Activated T-cell treated with anti-CD3 and anti-CD28 coated beads, Interleukin-2, amount 50 U/mL, for 72 hours (primary cell): ENCODE results near the gene RIOX2. TPM values are rescaled to one million over a fixed set of nuclear protein-coding genes. Genes with fewer than 3 reads are reported as not detected.

ENCODE experiments used
- ATAC-seq, 2 donors: fragments of 150-1000 bp; cut with Tn5 transposase; replicated peaks in 1 of 2; 2 replicates each; pipeline ENCODE4 v1.10.0; 2021; ENCODE audit warnings: moderate library complexity in 2 of 2, mild to moderate bottlenecking in 1 of 2
- DNase-seq, 2 donors: peaks; one replicate each; pipeline ENCODE4 v3.0.0; 2021 to 2022; ENCODE audit warnings: mixed read lengths in 1 of 2
- H3K27ac Mint-ChIP-seq: one replicate; pipeline ENCODE4 v1.8.0; 2022; ENCODE audit warnings: mild to moderate bottlenecking, moderate library complexity, mixed read lengths
- H3K27me3 Mint-ChIP-seq: one replicate; pipeline ENCODE4 v1.8.0; 2022; ENCODE audit warnings: low read depth, mixed read lengths
- H3K36me3 Mint-ChIP-seq, 2 donors: one replicate each; pipeline ENCODE4 v1.8.0; 2022; ENCODE audit warnings: mixed read lengths in 2 of 2, mild to moderate bottlenecking in 1 of 2; ENCODE audit not compliant: insufficient read depth in 2 of 2
- H3K4me1 Mint-ChIP-seq: one replicate; pipeline ENCODE4 v1.8.0; 2022; ENCODE audit warnings: low read depth, mixed read lengths
- H3K4me3 Mint-ChIP-seq, 2 donors: one replicate each; pipeline ENCODE4 v1.8.0; 2022; ENCODE audit warnings: mild to moderate bottlenecking in 2 of 2, mixed read lengths in 2 of 2, moderate library complexity in 2 of 2
- H3K9me3 Mint-ChIP-seq, 2 donors: one replicate each; pipeline ENCODE4 v1.8.0; 2022; ENCODE audit warnings: mixed read lengths in 2 of 2
- total RNA-seq, 2 donors: library from RNA; stranded (reverse); gene quantifications; one replicate each; pipeline ENCODE4 v1.2.3, GENCODE V29; 2022

RIOX2 gene
- total RNA-seq, 2 donors from 2014 or later = 32.8 to 37.8 TPM

GRCh38 chr3:98002717-98003116 is 30.5 kb upstream of the RIOX2 start:
- no peak for DNase-seq
- Mint-ChIP-seq H3K27me3 (peaks cover 7% of the 10 kb centered on the region), H3K9me3 (peaks cover 0 to 3% of the 10 kb centered on the region in 2 donors)

GRCh38 chr3:97999994-98000393 is 27.8 kb upstream of the RIOX2 start:
- no peak overlapping the region for H3K4me3 Mint-ChIP-seq
- no peaks in the 10 kb centered on the region for H3K9me3 Mint-ChIP-seq
- peaks cover 8% of the 10 kb centered on the region for H3K4me1 Mint-ChIP-seq
- no peak for ATAC-seq
- no peaks in the 10 kb centered on the region for H3K36me3 Mint-ChIP-seq
- H3K27me3 Mint-ChIP-seq = no peaks in the 10 kb centered on the region
- no peak overlapping the region for H3K27ac Mint-ChIP-seq
- DNase-seq = no peak

More at GRCh38 chr3:98002717-98003116, 30.5 kb upstream of the RIOX2 start:
- Mint-ChIP-seq H3K4me3 (no peak overlapping the region), H3K4me1 (peaks cover 19% of the 10 kb centered on the region), H3K36me3 (no peaks in the 10 kb centered on the region), H3K27ac (no peak overlapping the region)
- no peak for ATAC-seq

- ATAC-seq (no peak), DNase-seq (no peak)
- H3K36me3 Mint-ChIP-seq = no peaks in the 10 kb centered on the region
- H3K27ac Mint-ChIP-seq = no peak overlapping the region
- H3K4me3 Mint-ChIP-seq = no peak overlapping the region
- no peaks in the 10 kb centered on the region for H3K9me3 Mint-ChIP-seq
- H3K4me1 Mint-ChIP-seq = peaks cover 8% of the 10 kb centered on the region
- no peaks in the 10 kb centered on the region for H3K27me3 Mint-ChIP-seq
Measured at GRCh38 chr3:97999103-97999502, 26.9 kb upstream of the RIOX2 start.

GRCh38 chr3:97996988-97997387 is 24.8 kb upstream of the RIOX2 start:
- Mint-ChIP-seq H3K27ac (no peak overlapping the region), H3K4me1 (peaks cover under 1% of the 10 kb centered on the region), H3K36me3 (no peaks in the 10 kb centered on the region), H3K9me3 (no peaks in the 10 kb centered on the region), H3K27me3 (peaks cover 17% of the 10 kb centered on the region), H3K4me3 (no peak overlapping the region)
- no peak for DNase-seq
- ATAC-seq = no peak

GRCh38 chr3:97994328-97994945 is 22.2 kb upstream of the RIOX2 start:
- peaks cover 17% of the 10 kb centered on the region for H3K27me3 Mint-ChIP-seq

GRCh38 chr3:97993526-97993925 is 21.3 kb upstream of the RIOX2 start:
- ATAC-seq = no peak
- Mint-ChIP-seq H3K4me3 (no peak overlapping the region), H3K36me3 (peaks cover 0 to 3% of the 10 kb centered on the region in 2 donors), H3K9me3 (peaks cover 0 to 4% of the 10 kb centered on the region in 2 donors), H3K27me3 (peaks cover 17% of the 10 kb centered on the region), H3K4me1 (peaks cover 24% of the 10 kb centered on the region), H3K27ac (no peak overlapping the region)
- DNase-seq = no peak

More at GRCh38 chr3:97994328-97994945, 22.2 kb upstream of the RIOX2 start:
- no peaks in the 10 kb centered on the region for H3K36me3 Mint-ChIP-seq
- no peaks in the 10 kb centered on the region for H3K9me3 Mint-ChIP-seq
- DNase-seq (no peak), ATAC-seq (no peak)
- peaks cover 24% of the 10 kb centered on the region for H3K4me1 Mint-ChIP-seq
- H3K4me3 Mint-ChIP-seq = no peak overlapping the region
- H3K27ac Mint-ChIP-seq = no peak overlapping the region

DNA sequence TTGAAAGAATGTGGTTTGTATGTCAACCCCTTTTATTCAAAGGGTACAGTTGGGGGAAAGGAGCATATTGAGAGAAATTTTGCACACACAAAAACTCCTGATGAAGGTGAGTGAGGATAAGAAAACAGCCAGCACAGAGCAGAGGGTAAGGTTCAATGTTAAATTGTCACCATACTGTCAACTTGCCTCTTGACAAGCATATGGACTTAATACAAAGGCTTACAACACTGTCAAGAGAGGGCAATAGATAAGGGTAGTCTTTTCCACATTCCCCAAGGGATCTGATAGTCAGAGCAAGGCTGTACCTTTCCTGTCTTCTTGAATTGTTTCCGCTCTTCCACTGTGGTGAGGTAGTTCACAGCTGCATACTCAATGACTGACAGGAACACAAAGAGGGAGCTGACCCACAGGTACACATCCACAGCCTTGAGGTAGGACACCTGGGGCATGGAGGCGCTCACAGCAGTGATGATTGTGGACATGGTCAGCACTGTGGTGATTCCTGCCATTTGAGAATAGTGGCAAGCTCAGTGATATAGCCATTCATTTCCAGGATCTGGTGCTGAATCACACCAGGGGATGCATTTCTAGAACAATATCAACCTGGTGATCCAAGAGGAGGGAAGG is 20.4 kb upstream of the RIOX2 start:
- peaks cover 24% of the 10 kb centered on the region for H3K4me1 Mint-ChIP-seq
- peaks cover 0 to 7% of the 10 kb centered on the region in 2 donors for H3K9me3 Mint-ChIP-seq
- peaks cover 0 to 3% of the 10 kb centered on the region in 2 donors for H3K36me3 Mint-ChIP-seq
- H3K27me3 Mint-ChIP-seq = peaks cover 17% of the 10 kb centered on the region
- ATAC-seq (no peak), DNase-seq (no peak)
- no peak overlapping the region for H3K4me3 Mint-ChIP-seq
- H3K27ac Mint-ChIP-seq = no peak overlapping the region

GRCh38 chr3:97991293-97991682 is 19.1 kb upstream of the RIOX2 start:
- H3K4me1 Mint-ChIP-seq = peaks cover 24% of the 10 kb centered on the region
- peak overlapping the region; percentile 78 to 84 for H3K4me3 Mint-ChIP-seq
- peak; percentile 63 to 79 for ATAC-seq
- peaks cover 17% of the 10 kb centered on the region for H3K27me3 Mint-ChIP-seq
- peaks cover 0 to 3% of the 10 kb centered on the region in 2 donors for H3K36me3 Mint-ChIP-seq
- peak overlapping the region; percentile 85 for H3K27ac Mint-ChIP-seq
- H3K9me3 Mint-ChIP-seq = peaks cover 0 to 7% of the 10 kb centered on the region in 2 donors
- no peak for DNase-seq

- Mint-ChIP-seq H3K36me3 (peaks cover 0 to 3% of the 10 kb centered on the region in 2 donors), H3K27me3 (peaks cover 17% of the 10 kb centered on the region), H3K9me3 (peaks cover 0 to 7% of the 10 kb centered on the region in 2 donors), H3K4me1 (peaks cover 24% of the 10 kb centered on the region), H3K27ac (peak overlapping the region; percentile 85), H3K4me3 (peak overlapping the region; percentile 78 to 84)
- DNase-seq = peak in 1 of 2 donors; percentile 18
- peak; percentile 40 to 47 for ATAC-seq
Measured at GRCh38 chr3:97990624-97991292, 18.5 kb upstream of the RIOX2 start.

DNA sequence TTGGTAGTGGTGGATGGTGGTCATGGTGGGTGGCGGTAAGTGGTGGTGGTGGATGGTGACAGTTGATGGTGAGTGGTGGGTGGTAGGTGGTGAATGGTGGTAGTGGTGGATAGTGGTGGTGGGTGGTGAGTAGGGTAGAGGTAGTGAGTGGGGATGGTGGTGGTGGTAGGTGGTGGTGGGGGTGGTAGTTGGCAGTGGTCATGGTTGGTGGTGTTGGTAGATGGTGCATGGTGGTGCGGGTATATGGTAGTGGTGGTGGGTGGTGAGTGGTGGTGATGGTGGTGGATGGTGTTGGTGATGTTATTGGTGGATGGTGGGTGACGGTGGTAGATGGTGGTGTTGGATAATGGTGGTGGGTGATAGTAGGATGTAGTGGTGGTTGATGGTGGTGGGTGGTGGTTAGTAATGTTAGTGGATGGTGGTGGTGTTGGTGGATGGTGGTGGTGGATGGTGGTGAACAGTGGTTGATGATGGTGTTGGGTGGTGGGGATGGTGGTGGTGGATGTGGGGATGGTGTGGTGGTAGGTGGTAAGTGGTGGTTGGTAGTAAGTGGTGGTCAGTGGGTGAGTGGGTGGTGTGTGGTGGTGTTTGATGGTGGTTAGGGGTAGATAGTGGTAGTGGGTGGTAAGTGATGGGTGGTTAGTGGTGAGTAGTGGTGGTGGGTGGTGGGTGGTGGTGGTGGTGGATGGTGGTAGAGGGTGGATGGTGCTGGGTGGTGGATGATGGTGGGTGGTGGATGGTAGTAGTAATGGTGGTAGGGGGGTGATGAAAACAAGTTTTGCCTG is 16.7 kb upstream of the RIOX2 start:
- H3K27ac Mint-ChIP-seq = no peak overlapping the region
- peaks cover 0 to 7% of the 10 kb centered on the region in 2 donors for H3K9me3 Mint-ChIP-seq
- peaks cover 0 to 3% of the 10 kb centered on the region in 2 donors for H3K36me3 Mint-ChIP-seq
- ATAC-seq (peak in 1 of 2 donors; percentile 35), DNase-seq (no peak)
- H3K4me3 Mint-ChIP-seq = no peak overlapping the region
- H3K4me1 Mint-ChIP-seq = peaks cover 24% of the 10 kb centered on the region
- H3K27me3 Mint-ChIP-seq = peaks cover 17% of the 10 kb centered on the region

GRCh38 chr3:97987306-97987705 is 15.1 kb upstream of the RIOX2 start:
- ATAC-seq (no peak), DNase-seq (no peak)
- Mint-ChIP-seq H3K27me3 (peaks cover under 1% of the 10 kb centered on the region), H3K27ac (no peak overlapping the region), H3K36me3 (peaks cover 0 to 3% of the 10 kb centered on the region in 2 donors), H3K4me1 (peaks cover 31% of the 10 kb centered on the region), H3K9me3 (peaks cover 0 to 7% of the 10 kb centered on the region in 2 donors), H3K4me3 (no peak overlapping the region)

DNA sequence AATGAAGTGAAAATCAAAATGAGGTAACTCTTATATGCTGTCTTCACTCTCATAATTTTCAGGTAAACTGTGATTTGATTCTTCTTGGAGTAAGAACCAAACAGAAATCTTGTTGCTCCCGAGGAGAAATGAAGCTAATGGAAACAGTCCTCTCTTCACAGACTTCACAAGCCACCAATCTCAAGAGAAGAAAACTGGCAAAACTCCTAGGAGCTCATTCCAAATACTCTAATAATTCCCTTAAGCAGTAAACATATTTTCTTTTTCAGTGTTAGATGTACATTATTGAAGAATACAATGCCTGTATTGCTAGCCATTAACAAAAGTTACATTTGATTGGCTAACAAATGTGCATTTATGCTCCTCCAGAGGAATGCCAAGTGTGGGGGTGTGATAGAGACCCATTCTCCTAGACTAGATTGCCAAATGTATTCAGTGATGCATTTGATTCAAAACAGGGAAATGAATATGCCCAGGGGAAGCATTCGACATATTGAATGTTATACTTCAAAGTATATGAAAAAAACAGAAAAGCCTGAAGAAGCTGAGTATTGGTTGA is 11.8 kb upstream of the RIOX2 start:
- no peak overlapping the region for H3K4me3 Mint-ChIP-seq
- no peak overlapping the region for H3K27ac Mint-ChIP-seq
- H3K27me3 Mint-ChIP-seq = no peaks in the 10 kb centered on the region
- peaks cover 0 to 7% of the 10 kb centered on the region in 2 donors for H3K9me3 Mint-ChIP-seq
- H3K4me1 Mint-ChIP-seq = peaks cover 24% of the 10 kb centered on the region
- ATAC-seq (no peak), DNase-seq (no peak)
- H3K36me3 Mint-ChIP-seq = peaks cover 0 to 3% of the 10 kb centered on the region in 2 donors
